Measurements from ENCODE around the gene COA5.

DNA sequence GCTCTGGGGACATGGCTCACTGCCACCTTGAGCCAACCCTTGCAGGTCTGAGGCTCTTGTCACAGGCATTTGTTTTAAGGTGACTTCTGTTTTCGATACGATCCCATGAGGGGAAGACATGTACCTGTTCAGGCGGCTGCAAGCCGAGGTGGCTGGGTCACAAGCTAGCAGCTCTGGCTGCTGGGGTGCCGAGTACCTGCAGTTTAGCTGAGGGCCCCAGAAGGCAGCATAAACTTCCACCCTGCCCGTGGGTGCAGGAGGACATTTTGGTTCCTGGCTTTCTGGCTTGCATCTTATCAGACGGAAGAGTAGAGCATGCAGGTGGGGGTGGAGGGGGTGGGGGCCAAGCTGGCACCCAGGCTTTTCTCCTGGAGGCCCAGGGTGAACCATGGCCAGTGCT lies 28.4 kb downstream of the COA5 start:
- TF ChIP-seq, protein P1, sequence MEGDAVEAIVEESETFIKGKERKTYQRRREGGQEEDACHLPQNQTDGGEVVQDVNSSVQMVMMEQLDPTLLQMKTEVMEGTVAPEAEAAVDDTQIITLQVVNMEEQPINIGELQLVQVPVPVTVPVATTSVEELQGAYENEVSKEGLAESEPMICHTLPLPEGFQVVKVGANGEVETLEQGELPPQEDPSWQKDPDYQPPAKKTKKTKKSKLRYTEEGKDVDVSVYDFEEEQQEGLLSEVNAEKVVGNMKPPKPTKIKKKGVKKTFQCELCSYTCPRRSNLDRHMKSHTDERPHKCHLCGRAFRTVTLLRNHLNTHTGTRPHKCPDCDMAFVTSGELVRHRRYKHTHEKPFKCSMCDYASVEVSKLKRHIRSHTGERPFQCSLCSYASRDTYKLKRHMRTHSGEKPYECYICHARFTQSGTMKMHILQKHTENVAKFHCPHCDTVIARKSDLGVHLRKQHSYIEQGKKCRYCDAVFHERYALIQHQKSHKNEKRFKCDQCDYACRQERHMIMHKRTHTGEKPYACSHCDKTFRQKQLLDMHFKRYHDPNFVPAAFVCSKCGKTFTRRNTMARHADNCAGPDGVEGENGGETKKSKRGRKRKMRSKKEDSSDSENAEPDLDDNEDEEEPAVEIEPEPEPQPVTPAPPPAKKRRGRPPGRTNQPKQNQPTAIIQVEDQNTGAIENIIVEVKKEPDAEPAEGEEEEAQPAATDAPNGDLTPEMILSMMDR (IDR thresholded peaks at IDR 0.05): no peak
- TF ChIP-seq RAD21 (IDR thresholded peaks at IDR 0.05; ENCODE audit: low read length) (no peak), RFX5 (IDR thresholded peaks at IDR 0.05; ENCODE audit: low read length) (no peak), SIN3A (IDR thresholded peaks at IDR 0.05; ENCODE audit: borderline replicate concordance, low read depth, low read length) (no peak), POLR2AphosphoS5 (IDR thresholded peaks at IDR 0.05; ENCODE audit: low read depth, low read length) (no peak), ELF1 (IDR thresholded peaks at IDR 0.05) (no peak), EP300 (IDR thresholded peaks at IDR 0.05; ENCODE audit: borderline replicate concordance in 1 of 2, low read depth in 1 of 2, low read length in 1 of 2) (no peak), TAF1 (IDR thresholded peaks at IDR 0.05; ENCODE audit: borderline replicate concordance, low read depth, low read length) (no peak), SMC3 (IDR thresholded peaks at IDR 0.05; ENCODE audit: low read depth, low read length) (no peak), YY1 (IDR thresholded peaks at IDR 0.05; ENCODE audit: low read depth) (no peak), FOXJ3 (CRISPR knock-in tag; IDR thresholded peaks at IDR 0.05) (no peak), MEF2A (IDR thresholded peaks at IDR 0.05; ENCODE audit: borderline replicate concordance, low read depth) (no peak)
- TF ChIP-seq, protein P2, sequence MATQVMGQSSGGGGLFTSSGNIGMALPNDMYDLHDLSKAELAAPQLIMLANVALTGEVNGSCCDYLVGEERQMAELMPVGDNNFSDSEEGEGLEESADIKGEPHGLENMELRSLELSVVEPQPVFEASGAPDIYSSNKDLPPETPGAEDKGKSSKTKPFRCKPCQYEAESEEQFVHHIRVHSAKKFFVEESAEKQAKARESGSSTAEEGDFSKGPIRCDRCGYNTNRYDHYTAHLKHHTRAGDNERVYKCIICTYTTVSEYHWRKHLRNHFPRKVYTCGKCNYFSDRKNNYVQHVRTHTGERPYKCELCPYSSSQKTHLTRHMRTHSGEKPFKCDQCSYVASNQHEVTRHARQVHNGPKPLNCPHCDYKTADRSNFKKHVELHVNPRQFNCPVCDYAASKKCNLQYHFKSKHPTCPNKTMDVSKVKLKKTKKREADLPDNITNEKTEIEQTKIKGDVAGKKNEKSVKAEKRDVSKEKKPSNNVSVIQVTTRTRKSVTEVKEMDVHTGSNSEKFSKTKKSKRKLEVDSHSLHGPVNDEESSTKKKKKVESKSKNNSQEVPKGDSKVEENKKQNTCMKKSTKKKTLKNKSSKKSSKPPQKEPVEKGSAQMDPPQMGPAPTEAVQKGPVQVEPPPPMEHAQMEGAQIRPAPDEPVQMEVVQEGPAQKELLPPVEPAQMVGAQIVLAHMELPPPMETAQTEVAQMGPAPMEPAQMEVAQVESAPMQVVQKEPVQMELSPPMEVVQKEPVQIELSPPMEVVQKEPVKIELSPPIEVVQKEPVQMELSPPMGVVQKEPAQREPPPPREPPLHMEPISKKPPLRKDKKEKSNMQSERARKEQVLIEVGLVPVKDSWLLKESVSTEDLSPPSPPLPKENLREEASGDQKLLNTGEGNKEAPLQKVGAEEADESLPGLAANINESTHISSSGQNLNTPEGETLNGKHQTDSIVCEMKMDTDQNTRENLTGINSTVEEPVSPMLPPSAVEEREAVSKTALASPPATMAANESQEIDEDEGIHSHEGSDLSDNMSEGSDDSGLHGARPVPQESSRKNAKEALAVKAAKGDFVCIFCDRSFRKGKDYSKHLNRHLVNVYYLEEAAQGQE (IDR thresholded peaks at IDR 0.05; ENCODE audit: low read depth, low read length): no peak
- TF ChIP-seq, protein P3, sequence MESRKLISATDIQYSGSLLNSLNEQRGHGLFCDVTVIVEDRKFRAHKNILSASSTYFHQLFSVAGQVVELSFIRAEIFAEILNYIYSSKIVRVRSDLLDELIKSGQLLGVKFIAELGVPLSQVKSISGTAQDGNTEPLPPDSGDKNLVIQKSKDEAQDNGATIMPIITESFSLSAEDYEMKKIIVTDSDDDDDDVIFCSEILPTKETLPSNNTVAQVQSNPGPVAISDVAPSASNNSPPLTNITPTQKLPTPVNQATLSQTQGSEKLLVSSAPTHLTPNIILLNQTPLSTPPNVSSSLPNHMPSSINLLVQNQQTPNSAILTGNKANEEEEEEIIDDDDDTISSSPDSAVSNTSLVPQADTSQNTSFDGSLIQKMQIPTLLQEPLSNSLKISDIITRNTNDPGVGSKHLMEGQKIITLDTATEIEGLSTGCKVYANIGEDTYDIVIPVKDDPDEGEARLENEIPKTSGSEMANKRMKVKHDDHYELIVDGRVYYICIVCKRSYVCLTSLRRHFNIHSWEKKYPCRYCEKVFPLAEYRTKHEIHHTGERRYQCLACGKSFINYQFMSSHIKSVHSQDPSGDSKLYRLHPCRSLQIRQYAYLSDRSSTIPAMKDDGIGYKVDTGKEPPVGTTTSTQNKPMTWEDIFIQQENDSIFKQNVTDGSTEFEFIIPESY (IDR thresholded peaks at IDR 0.05; ENCODE audit: borderline replicate concordance, low read depth): no peak
